ENCODE data around the gene AFP.

Gene AFP

GRCh38 chr4:73413294-73413755 lies 22.7 kb upstream of the AFP start (continued):
- TF ChIP-seq PPARA (CRISPR knock-in tag; IDR thresholded peaks at IDR 0.05; ENCODE audit: borderline replicate concordance) = no peak

DNA sequence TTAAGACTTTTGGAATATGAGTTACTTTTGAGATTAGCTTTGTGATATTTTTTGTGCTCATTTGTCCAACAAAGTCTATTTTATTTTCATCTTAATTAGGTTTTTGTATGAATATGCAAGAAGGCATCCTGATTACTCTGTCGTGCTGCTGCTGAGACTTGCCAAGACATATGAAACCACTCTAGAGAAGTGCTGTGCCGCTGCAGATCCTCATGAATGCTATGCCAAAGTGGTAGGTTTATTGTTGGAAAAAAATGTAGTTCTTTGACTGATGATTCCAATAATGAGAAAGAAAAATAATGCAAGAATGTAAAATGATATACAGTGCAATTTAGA lies 21.1 kb upstream of the AFP start:
- no peak for ATAC-seq
- TF ChIP-seq, protein P1, sequence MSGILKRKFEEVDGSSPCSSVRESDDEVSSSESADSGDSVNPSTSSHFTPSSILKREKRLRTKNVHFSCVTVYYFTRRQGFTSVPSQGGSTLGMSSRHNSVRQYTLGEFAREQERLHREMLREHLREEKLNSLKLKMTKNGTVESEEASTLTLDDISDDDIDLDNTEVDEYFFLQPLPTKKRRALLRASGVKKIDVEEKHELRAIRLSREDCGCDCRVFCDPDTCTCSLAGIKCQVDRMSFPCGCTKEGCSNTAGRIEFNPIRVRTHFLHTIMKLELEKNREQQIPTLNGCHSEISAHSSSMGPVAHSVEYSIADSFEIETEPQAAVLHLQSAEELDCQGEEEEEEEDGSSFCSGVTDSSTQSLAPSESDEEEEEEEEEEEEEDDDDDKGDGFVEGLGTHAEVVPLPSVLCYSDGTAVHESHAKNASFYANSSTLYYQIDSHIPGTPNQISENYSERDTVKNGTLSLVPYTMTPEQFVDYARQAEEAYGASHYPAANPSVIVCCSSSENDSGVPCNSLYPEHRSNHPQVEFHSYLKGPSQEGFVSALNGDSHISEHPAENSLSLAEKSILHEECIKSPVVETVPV (CRISPR knock-in tag; IDR thresholded peaks at IDR 0.05) = no peak
- TF ChIP-seq TCF4 (CRISPR knock-in tag; IDR thresholded peaks at IDR 0.05; ENCODE audit: borderline replicate concordance) (no peak), BACH2 (CRISPR knock-in tag; IDR thresholded peaks at IDR 0.05; ENCODE audit: borderline replicate concordance) (no peak), ZFP30 (CRISPR knock-in tag; IDR thresholded peaks at IDR 0.05) (no peak), ZNF8 (CRISPR knock-in tag; IDR thresholded peaks at IDR 0.05) (no peak), RARB (CRISPR knock-in tag; IDR thresholded peaks at IDR 0.05) (no peak), ZNF565 (CRISPR knock-in tag; conservative IDR thresholded peaks at IDR 0.05; ENCODE audit: low read depth) (no peak), ARNTL (CRISPR knock-in tag; IDR thresholded peaks at IDR 0.05; ENCODE audit: borderline replicate concordance, low read depth) (no peak), GLIS3 (CRISPR knock-in tag; IDR thresholded peaks at IDR 0.05) (no peak), POU6F1 (CRISPR knock-in tag; IDR thresholded peaks at IDR 0.05; ENCODE audit: borderline replicate concordance, low read depth) (no peak), CSDC2 (CRISPR knock-in tag; IDR thresholded peaks at IDR 0.05) (no peak)
- TF ChIP-seq, protein P2, sequence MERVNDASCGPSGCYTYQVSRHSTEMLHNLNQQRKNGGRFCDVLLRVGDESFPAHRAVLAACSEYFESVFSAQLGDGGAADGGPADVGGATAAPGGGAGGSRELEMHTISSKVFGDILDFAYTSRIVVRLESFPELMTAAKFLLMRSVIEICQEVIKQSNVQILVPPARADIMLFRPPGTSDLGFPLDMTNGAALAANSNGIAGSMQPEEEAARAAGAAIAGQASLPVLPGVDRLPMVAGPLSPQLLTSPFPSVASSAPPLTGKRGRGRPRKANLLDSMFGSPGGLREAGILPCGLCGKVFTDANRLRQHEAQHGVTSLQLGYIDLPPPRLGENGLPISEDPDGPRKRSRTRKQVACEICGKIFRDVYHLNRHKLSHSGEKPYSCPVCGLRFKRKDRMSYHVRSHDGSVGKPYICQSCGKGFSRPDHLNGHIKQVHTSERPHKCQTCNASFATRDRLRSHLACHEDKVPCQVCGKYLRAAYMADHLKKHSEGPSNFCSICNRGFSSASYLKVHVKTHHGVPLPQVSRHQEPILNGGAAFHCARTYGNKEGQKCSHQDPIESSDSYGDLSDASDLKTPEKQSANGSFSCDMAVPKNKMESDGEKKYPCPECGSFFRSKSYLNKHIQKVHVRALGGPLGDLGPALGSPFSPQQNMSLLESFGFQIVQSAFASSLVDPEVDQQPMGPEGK (CRISPR knock-in tag; IDR thresholded peaks at IDR 0.05; ENCODE audit: borderline replicate concordance) = no peak

- no peak for ATAC-seq
- TF ChIP-seq OSR1 (CRISPR knock-in tag; IDR thresholded peaks at IDR 0.05) (no peak), ISL1 (CRISPR knock-in tag; IDR thresholded peaks at IDR 0.05) (no peak), GLIS3 (CRISPR knock-in tag; IDR thresholded peaks at IDR 0.05) (no peak), ZNF8 (CRISPR knock-in tag; IDR thresholded peaks at IDR 0.05) (no peak), ZNF565 (CRISPR knock-in tag; conservative IDR thresholded peaks at IDR 0.05; ENCODE audit: low read depth) (no peak), ZFP30 (CRISPR knock-in tag; IDR thresholded peaks at IDR 0.05) (no peak), RARB (CRISPR knock-in tag; IDR thresholded peaks at IDR 0.05) (no peak), TCF4 (CRISPR knock-in tag; IDR thresholded peaks at IDR 0.05; ENCODE audit: borderline replicate concordance) (no peak), CREB5 (CRISPR knock-in tag; IDR thresholded peaks at IDR 0.05; ENCODE audit: low read depth) (no peak), SNAI2 (CRISPR knock-in tag; IDR thresholded peaks at IDR 0.05) (no peak), ZC3H10 (CRISPR knock-in tag; IDR thresholded peaks at IDR 0.05) (no peak)
- TF ChIP-seq, protein P2 (CRISPR knock-in tag; IDR thresholded peaks at IDR 0.05; ENCODE audit: borderline replicate concordance) = no peak
- TF ChIP-seq, protein P1 (CRISPR knock-in tag; IDR thresholded peaks at IDR 0.05) = no peak
Measured at GRCh38 chr4:73415807-73416238, 20.2 kb upstream of the AFP start.
